HEK293 (cell line): ENCODE results near the gene ELK4.

ENCODE experiments used
- GLIS1 ChIP-seq: fragments of 450-650 bp; formaldehyde crosslinking; IDR thresholded peaks from 2 replicates; pipeline ENCODE4 v1.5.1; 2016; ENCODE audit warnings: missing biosample characterization, missing genetic modification characterization
- KLF10 ChIP-seq: fragments of 450-650 bp; IDR thresholded peaks from 2 replicates; pipeline ENCODE4 v1.5.1; 2018; ENCODE audit warnings: missing biosample characterization, mild to moderate bottlenecking, missing genetic modification characterization
- KLF7 ChIP-seq: fragments of 450-650 bp; formaldehyde crosslinking; IDR thresholded peaks from 2 replicates; pipeline ENCODE4 v1.5.1; 2016; ENCODE audit warnings: missing biosample characterization, missing genetic modification characterization, borderline replicate concordance
- SALL2 ChIP-seq: fragments of 450-650 bp; formaldehyde crosslinking; IDR thresholded peaks from 2 replicates; pipeline ENCODE4 v1.5.0; 2017; ENCODE audit warnings: missing biosample characterization, mild to moderate bottlenecking, missing genetic modification characterization, borderline replicate concordance
- SP3 ChIP-seq: fragments of 450-650 bp; formaldehyde crosslinking; IDR thresholded peaks from 2 replicates; pipeline ENCODE4 v1.5.1; 2016; ENCODE audit warnings: missing biosample characterization, missing genetic modification characterization
- TRIM28 ChIP-seq: IDR thresholded peaks from 2 replicates; pipeline ENCODE4 v1.6.1; 2011; ENCODE audit warnings: low read length, control low read depth, borderline replicate concordance
- YY1 ChIP-seq: fragments of 450-650 bp; formaldehyde crosslinking; IDR thresholded peaks from 2 replicates; pipeline ENCODE4 v1.5.1; 2018; ENCODE audit warnings: missing biosample characterization, missing genetic modification characterization
- ZBTB17 ChIP-seq: fragments of 450-650 bp; formaldehyde crosslinking; IDR thresholded peaks from 2 replicates; pipeline ENCODE4 v1.5.1; 2016; ENCODE audit warnings: missing biosample characterization, missing genetic modification characterization
- ZBTB21 ChIP-seq: fragments of 450-650 bp; formaldehyde crosslinking; IDR thresholded peaks from 2 replicates; pipeline ENCODE4 v1.5.1; 2017; ENCODE audit warnings: missing biosample characterization, missing genetic modification characterization
- ZBTB49 ChIP-seq: fragments of 450-650 bp; formaldehyde crosslinking; IDR thresholded peaks from 2 replicates; pipeline ENCODE4 v1.5.1; 2016; ENCODE audit warnings: missing biosample characterization, missing genetic modification characterization, low read depth
- ZBTB6 ChIP-seq: fragments of 450-650 bp; formaldehyde crosslinking; IDR thresholded peaks from 2 replicates; pipeline ENCODE4 v1.5.1; 2017; ENCODE audit warnings: missing biosample characterization, missing genetic modification characterization
- ZIC2 ChIP-seq: fragments of 450-650 bp; formaldehyde crosslinking; IDR thresholded peaks from 2 replicates; pipeline ENCODE4 v1.5.1; 2016; ENCODE audit warnings: missing biosample characterization, missing genetic modification characterization
- ZNF112 ChIP-seq: fragments of 450-650 bp; formaldehyde crosslinking; IDR thresholded peaks from 2 replicates; pipeline ENCODE4 v1.5.0; 2017; ENCODE audit warnings: missing biosample characterization, missing genetic modification characterization
- ZNF184 ChIP-seq: fragments of 450-650 bp; IDR thresholded peaks from 2 replicates; pipeline ENCODE4 v1.5.1; 2018; ENCODE audit warnings: missing biosample characterization, mild to moderate bottlenecking, missing genetic modification characterization
- ZNF324 ChIP-seq: fragments of 450-650 bp; formaldehyde crosslinking; IDR thresholded peaks from 2 replicates; pipeline ENCODE4 v1.5.1; 2016; ENCODE audit warnings: missing biosample characterization, missing genetic modification characterization
- ZNF391 ChIP-seq: fragments of 450-650 bp; formaldehyde crosslinking; IDR thresholded peaks from 2 replicates; pipeline ENCODE4 v1.5.1; 2016; ENCODE audit warnings: low read depth, missing biosample characterization, missing genetic modification characterization, borderline replicate concordance
- ZNF521 ChIP-seq: fragments of 450-650 bp; formaldehyde crosslinking; IDR thresholded peaks from 2 replicates; pipeline ENCODE4 v1.5.1; 2017; ENCODE audit warnings: missing biosample characterization, mild to moderate bottlenecking, missing genetic modification characterization
- ZNF560 ChIP-seq: fragments of 450-650 bp; formaldehyde crosslinking; IDR thresholded peaks from 2 replicates; pipeline ENCODE4 v1.5.1; 2017; ENCODE audit warnings: missing biosample characterization, missing genetic modification characterization, borderline replicate concordance
- ZNF561 ChIP-seq: fragments of 450-650 bp; IDR thresholded peaks from 2 replicates; pipeline ENCODE4 v1.5.1; 2018; ENCODE audit warnings: missing biosample characterization, missing genetic modification characterization, borderline replicate concordance
- ZNF610 ChIP-seq: fragments of 450-650 bp; formaldehyde crosslinking; IDR thresholded peaks from 2 replicates; pipeline ENCODE4 v1.5.1; 2016; ENCODE audit warnings: missing biosample characterization, missing genetic modification characterization, borderline replicate concordance
- ZNF623 ChIP-seq: fragments of 450-650 bp; formaldehyde crosslinking; IDR thresholded peaks from 2 replicates; pipeline ENCODE4 v1.5.1; 2016; ENCODE audit warnings: missing biosample characterization, missing genetic modification characterization
- ZNF639 ChIP-seq: fragments of 450-650 bp; formaldehyde crosslinking; IDR thresholded peaks from 2 replicates; pipeline ENCODE4 v1.5.1; 2016; ENCODE audit warnings: missing biosample characterization, missing genetic modification characterization
- ZNF658 ChIP-seq: fragments of 450-650 bp; formaldehyde crosslinking; IDR thresholded peaks from 2 replicates; pipeline ENCODE4; 2016; ENCODE audit warnings: missing biosample characterization, missing genetic modification characterization
- ZNF660 ChIP-seq: fragments of 450-650 bp; IDR thresholded peaks from 2 replicates; pipeline ENCODE4 v1.5.1; 2018; ENCODE audit warnings: missing biosample characterization, mild to moderate bottlenecking, missing genetic modification characterization
- ZNF692 ChIP-seq: fragments of 450-650 bp; formaldehyde crosslinking; IDR thresholded peaks from 2 replicates; pipeline ENCODE4 v1.5.1; 2016; ENCODE audit warnings: missing biosample characterization, missing genetic modification characterization
- ZNF76 ChIP-seq: fragments of 450-650 bp; formaldehyde crosslinking; IDR thresholded peaks from 2 replicates; pipeline ENCODE4; 2016; ENCODE audit warnings: low read depth, missing biosample characterization, missing genetic modification characterization, borderline replicate concordance
- ZNF768 ChIP-seq: fragments of 450-650 bp; formaldehyde crosslinking; IDR thresholded peaks from 2 replicates; pipeline ENCODE4 v1.5.1; 2018; ENCODE audit warnings: missing biosample characterization, mild to moderate bottlenecking, missing genetic modification characterization
- ZSCAN5A ChIP-seq: fragments of 450-650 bp; formaldehyde crosslinking; IDR thresholded peaks from 2 replicates; pipeline ENCODE4 v1.5.1; 2016; ENCODE audit warnings: missing biosample characterization, missing genetic modification characterization

ELK4 gene

GRCh38 chr1:205631768-205632668, at the start of gene ELK4 (continued):
- TF ChIP-seq ZBTB6 (tag by site-specific recombination): peak; percentile 36; the same call in 1 of the 2 replicates
- TF ChIP-seq ZNF768 (tag by site-specific recombination): no peak
- TF ChIP-seq KLF10 (tag by site-specific recombination): peak; percentile 94
- peak; percentile 77 for TF ChIP-seq ZNF639 (tag by site-specific recombination)
- TF ChIP-seq KLF7 (tag by site-specific recombination): peak; percentile 39; the same call in 1 of the 2 replicates
- TF ChIP-seq ZNF623 (tag by site-specific recombination): peak; percentile 23; the same call in 1 of the 2 replicates
- TF ChIP-seq SALL2 (tag by site-specific recombination): no peak
- peak; percentile 60; the same call in 1 of the 2 replicates for TF ChIP-seq ZNF184 (tag by site-specific recombination)
- TF ChIP-seq ZNF112: no peak
- TF ChIP-seq SP3 (tag by site-specific recombination): peak; percentile 81
- 0 out of 2 replicates have a peak, but pooled peaks have one; percentile 13 for TF ChIP-seq YY1 (tag by site-specific recombination)
- TF ChIP-seq ZNF324: 0 out of 2 replicates have a peak, but pooled peaks have one; percentile 59
- peak; percentile 41; the same call in 1 of the 2 replicates for TF ChIP-seq ZSCAN5A (tag by site-specific recombination)
- TF ChIP-seq ZBTB17 (tag by site-specific recombination): peak; percentile 55
- no peak for TF ChIP-seq TRIM28
- TF ChIP-seq ZBTB21 (tag by site-specific recombination): peak; percentile 72
- peak; percentile 66 for TF ChIP-seq ZIC2 (tag by site-specific recombination)
- no peak for TF ChIP-seq ZNF658 (tag by site-specific recombination)
- no peak for TF ChIP-seq ZBTB49 (tag by site-specific recombination)
- TF ChIP-seq ZNF391: peak; percentile 89; the same call in 1 of the 2 replicates
- TF ChIP-seq ZNF560: no peak
- TF ChIP-seq ZNF692 (tag by site-specific recombination): peak; percentile 78; the same call in 1 of the 2 replicates
- TF ChIP-seq ZNF561 (tag by site-specific recombination): peak; percentile 93
- peak; percentile 81 for TF ChIP-seq GLIS1 (tag by site-specific recombination)
- peak; percentile 36; the same call in 1 of the 2 replicates for TF ChIP-seq ZNF76 (tag by site-specific recombination)
- no peak for TF ChIP-seq ZNF521 (tag by site-specific recombination)
- TF ChIP-seq ZNF660 (tag by site-specific recombination): peak; percentile 74
- 0 out of 2 replicates have a peak, but pooled peaks have one; percentile 54 for TF ChIP-seq ZNF610 (tag by site-specific recombination)
